ENCODE results near the gene WIPF1. TPM values are rescaled to one million over a fixed set of nuclear protein-coding genes. Genes with fewer than 3 reads are reported as not detected.

WIPF1 gene
- total RNA-seq = 17.2 and 23.9 TPM in 2 replicates

GRCh38 chr2:174597345-174598047, at the start of gene WIPF1:
Gene WIPF1 (minus strand): TSS chr2:174597804. CDS start chr2:174585573, 12,231 bp downstream.

Small RNA genes within 50 kb of the gene (small RNA-seq; reads per million reads assigned to genes)
- gene RNU6-5P = not detected

Other genes with a start within 250 kb of the WIPF1 start
- gene SCRN3, start 202.1 kb downstream of the WIPF1 start, total RNA-seq = 18.7 and 20.5 TPM in 2 replicates
- gene GPR155, start 110.8 kb downstream of the WIPF1 start, total RNA-seq = 1.4 and 1.8 TPM in 2 replicates
- gene CHRNA1, start 166.7 kb upstream of the WIPF1 start, total RNA-seq = under 0.01 TPM in 1 of 2 replicates, not detected in the other